Endometrial microvascular endothelial cells (primary cell): Measurements from ENCODE around the gene SPEF2. TPM values are rescaled to one million over a fixed set of nuclear protein-coding genes. Genes with fewer than 3 reads are reported as not detected.

Source experiments
- in situ Hi-C: cut with HindIII; loops from 2 replicates; pipeline ENCODE4 v1.10.0; 2017; ENCODE audit warnings: low sequenced_read_pairs, low pct_unique_long_range_greater_than_20kb; ENCODE audit errors: inconsistent ontology term
- total RNA-seq: library from RNA; depleted of rRNA; stranded (reverse); fragments of >200 nt; gene quantifications from one replicate; pipeline ENCODE4 v1.2.3, GENCODE V29; 2015; ENCODE audit errors: inconsistent ontology term

Gene SPEF2
- total RNA-seq, 1 donor from 2014 or later, result 0.09 TPM

- in situ Hi-C loops, result no loop called here
Observed at GRCh38 chr5:35694481-35694880, 76.8 kb downstream of the SPEF2 start.

- in situ Hi-C loops, result no loop called here
Observed at GRCh38 chr5:35698047-35698808, 80.6 kb downstream of the SPEF2 start.

DNA sequence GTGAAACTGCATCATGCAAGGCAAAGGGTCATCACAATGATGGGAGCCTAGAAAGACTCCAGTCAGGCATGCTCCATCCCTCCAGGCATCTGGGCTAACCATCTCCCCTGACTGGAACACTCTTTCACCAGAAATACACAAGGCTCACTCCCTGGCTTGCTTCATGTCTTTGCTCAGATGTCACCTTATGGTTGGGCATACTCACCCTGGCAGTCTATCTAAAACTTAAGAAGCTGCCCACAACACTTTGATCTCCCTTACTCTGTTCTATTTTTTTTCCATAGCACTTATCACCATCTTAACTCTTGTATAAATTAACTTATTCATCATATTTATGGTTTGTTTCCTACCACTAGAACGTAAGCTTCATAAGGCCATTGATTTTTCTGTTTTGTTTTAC, 90.0 kb downstream of the SPEF2 start:
- in situ Hi-C loops, result no loop called here

- in situ Hi-C loops, result no loop called here
Observed at GRCh38 chr5:35709688-35710087, 92.0 kb downstream of the SPEF2 start.

DNA sequence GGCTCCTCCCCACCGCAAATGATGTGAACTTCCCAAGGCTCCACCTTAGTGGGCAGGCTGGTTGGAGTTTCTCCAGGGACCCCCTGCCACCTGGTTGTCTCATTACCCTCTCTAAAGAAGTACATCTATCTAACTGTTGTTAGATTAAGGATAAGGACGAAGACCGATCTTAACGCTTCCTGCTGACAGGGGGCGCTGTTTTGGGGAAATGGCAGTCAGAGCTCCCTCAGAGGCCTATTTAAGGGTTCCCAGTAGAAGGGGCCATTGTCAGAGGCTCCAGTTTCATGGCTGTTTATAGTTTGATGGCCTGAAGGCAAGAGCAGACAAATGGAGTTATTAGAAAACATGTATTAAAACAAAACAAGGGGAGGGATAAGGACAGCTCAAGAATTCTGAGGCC, 100.1 kb downstream of the SPEF2 start:
- in situ Hi-C loops, result no loop called here

GRCh38 chr5:35735718-35736117, 118.1 kb downstream of the SPEF2 start:
- in situ Hi-C loops, result no loop called here

- in situ Hi-C loops, result no loop called here
Observed at GRCh38 chr5:35736280-35736679, 118.6 kb downstream of the SPEF2 start.

DNA sequence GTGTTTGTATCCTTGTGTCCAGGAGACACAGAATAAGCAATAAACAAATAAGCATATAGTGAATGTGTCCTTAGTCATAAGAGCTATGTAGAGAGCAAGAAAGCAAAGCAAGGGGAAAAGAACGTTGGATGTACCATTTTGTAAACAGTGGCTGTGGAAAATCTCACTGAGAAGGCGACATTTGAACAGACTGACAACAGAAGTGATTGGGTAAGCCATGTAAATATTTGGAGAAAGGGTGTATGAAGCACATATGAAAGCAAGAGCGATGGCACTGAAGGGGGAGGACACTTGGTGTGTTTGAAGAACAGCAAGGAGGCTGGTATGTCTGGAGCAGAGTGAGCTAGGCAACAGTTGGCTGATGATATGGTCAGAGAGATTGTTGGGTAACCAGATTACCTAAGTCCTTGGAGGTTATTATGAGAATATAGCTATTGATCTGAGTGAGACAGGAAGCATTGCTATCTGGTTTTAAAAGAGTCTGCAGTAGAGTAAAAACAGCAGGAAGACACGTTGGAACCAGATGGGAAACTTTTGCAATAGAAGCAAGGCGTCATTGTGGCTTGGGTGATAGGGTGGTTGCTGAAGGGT, 123.6 kb downstream of the SPEF2 start:
- in situ Hi-C loops, result no loop called here

DNA sequence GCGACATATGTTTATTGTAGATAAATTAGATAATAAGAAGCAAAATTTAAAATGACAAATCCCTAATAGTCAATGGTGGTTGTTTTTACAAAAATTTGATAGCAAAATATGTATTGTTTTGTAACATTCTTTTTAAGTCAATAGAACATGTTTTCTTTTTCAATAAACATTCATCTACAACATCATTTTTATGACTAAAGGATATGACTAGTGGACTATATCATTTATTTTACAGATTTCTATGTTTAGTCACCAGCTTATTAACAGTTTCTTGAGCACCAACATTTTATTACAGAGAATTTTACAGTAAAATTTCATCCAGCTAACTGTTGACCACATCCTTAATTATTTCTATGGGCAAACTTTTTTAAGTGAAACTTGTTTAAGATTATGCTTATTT, 124.3 kb downstream of the SPEF2 start:
- in situ Hi-C loops, result no loop called here

- in situ Hi-C loops, result no loop called here
Observed at GRCh38 chr5:35743644-35744043, 126.0 kb downstream of the SPEF2 start.

GRCh38 chr5:35745193-35745592, 127.5 kb downstream of the SPEF2 start:
- in situ Hi-C loops, result no loop called here

- in situ Hi-C loops, result no loop called here
Observed at GRCh38 chr5:35745660-35746059, 128.0 kb downstream of the SPEF2 start.

GRCh38 chr5:35752012-35752411, 134.3 kb downstream of the SPEF2 start:
- in situ Hi-C loops, result no loop called here

GRCh38 chr5:35753500-35753899, 135.8 kb downstream of the SPEF2 start:
- in situ Hi-C loops, result no loop called here

GRCh38 chr5:35754481-35754880, 136.8 kb downstream of the SPEF2 start:
- in situ Hi-C loops, result no loop called here

GRCh38 chr5:35755966-35756365, 138.3 kb downstream of the SPEF2 start:
- in situ Hi-C loops, result no loop called here

- in situ Hi-C loops, result no loop called here
Observed at GRCh38 chr5:35758151-35758724, 140.6 kb downstream of the SPEF2 start.

- in situ Hi-C loops, result no loop called here
Observed at GRCh38 chr5:35761541-35761940, 143.9 kb downstream of the SPEF2 start.

DNA sequence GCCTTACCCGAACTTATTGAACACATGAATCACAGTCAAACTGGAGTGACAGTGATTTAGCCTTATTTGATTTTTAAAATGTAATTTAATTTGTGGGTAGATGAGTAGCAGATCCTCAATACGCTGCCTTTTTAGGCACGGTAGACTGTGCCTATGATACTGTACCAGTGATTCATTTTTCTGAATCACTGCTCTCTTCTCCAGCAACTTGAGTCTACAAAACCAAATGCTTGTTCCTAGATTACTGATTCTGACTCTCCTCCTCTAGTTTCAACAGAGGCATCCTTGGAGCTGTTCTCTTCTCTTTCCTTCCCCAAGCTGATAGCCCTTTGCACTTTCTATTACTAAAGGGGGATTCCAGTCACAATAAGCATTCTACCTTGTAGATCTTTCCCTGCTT, 144.7 kb downstream of the SPEF2 start:
- in situ Hi-C loops, result no loop called here

DNA sequence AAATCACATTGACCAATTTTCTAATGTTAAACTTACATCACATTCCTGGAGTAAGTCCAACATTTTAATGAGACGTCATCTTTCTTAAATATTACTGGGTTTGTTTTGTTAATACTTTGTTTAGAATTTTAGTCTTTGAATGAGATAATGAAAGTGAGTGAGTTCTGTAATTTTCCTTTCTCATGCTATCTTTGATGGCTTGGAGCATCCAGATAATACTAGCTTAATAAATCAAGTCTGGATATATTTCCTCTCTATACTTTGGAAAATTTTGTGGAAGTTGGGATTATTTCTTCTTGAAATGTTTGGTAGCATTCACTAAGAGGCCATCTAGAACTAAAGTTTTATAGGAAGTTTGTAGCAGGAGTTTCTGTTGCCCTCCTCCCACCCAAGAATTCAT, 148.3 kb downstream of the SPEF2 start:
- in situ Hi-C loops, result no loop called here
